ENCODE data around the gene NR6A1. TPM values are rescaled to one million over a fixed set of nuclear protein-coding genes. Genes with fewer than 3 reads are reported as not detected.

The NR6A1 gene
- total and polyA plus RNA-seq, 2 of the 13 experiments (the other 11 are each of a cell fraction or from before 2014, with no cell fraction given) = 28.1 to 31.5 TPM

DNA sequence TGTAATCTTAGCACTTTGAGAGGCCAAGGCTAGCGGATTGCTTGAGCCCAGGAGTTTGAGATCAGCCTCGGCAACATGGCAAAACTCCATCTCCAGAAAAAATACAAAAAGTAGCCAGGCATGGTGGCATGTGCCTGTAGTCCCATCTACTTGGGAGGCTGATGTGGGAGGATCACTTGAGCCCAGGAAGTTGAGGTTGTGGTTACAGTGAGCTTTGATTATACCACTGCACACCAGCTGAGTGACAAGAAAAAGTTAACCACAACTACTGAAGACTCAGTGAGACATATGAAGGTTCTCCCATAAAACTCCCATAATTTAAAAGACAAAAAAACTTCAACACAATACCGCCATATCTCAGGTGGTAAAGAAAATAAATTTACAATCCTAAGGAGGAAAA, 98.0 kb downstream of the NR6A1 start:
- intact Hi-C loops (cut with micrococcal nuclease; ENCODE audit: unreplicated experiment) = no loop called here
- DNase-seq (ENCODE audit: low spot score) = no peak

DNA sequence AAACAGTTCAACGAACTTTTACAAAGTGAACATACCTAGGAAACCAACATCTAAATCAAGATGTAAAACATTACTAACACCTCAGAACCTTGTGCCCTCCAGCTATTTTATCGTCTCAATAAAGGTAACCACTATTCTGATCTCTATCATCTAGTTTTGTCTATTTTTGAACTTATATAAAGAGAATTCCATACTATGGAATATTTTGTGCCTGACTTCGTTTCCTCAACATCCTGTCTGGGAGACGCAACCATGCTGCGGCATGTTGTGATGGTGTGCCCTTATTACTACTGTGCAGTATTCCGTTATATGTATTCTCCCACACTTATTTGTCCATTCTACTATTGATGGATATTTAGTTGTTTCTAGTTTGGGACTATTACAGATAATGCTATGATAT, 99.2 kb downstream of the NR6A1 start:
- H2AFZ ChIP-seq (ENCODE audit: low read length) = no peak overlapping the region
- DNase-seq (ENCODE audit: low spot score) (no peak), ATAC-seq (no peak), FAIRE-seq (no peak)
- BruUV-seq (replicated peaks) = no TSS peak
- no peak overlapping the region for H3K4me3 ChIP-seq (replicated peaks in 1 of 3; ENCODE audit: insufficient read depth in 1 of 3, low read depth in 2 of 3, low read length in 3 of 3)
- WGBS (ENCODE audit: low lambda C conversion rate) = 97% methylated on average over 6 of the region's 6 CpGs
- ChIA-PET CTCF (ENCODE audit: low intra/inter-chr PET ratio, low total read pairs) (no interaction called here), POLR2A (no interaction called here)
- H3K27me3 ChIP-seq (ENCODE audit: control insufficient read depth in 1 of 2, insufficient read depth in 2 of 2, low read length in 2 of 2) = no peaks in the 10 kb centered on the region
- H3K4me2 ChIP-seq (ENCODE audit: low read depth, low read length) = no peak overlapping the region
- H3K9ac ChIP-seq (ENCODE audit: insufficient read depth, low read depth, low read length) = no peak overlapping the region
- H3K4me1 ChIP-seq (ENCODE audit: insufficient read depth, low read length) = peaks cover 47% of the 10 kb centered on the region
- peaks cover 17% of the 10 kb centered on the region for H3K79me2 ChIP-seq (ENCODE audit: insufficient read depth, low read length)
- no peaks in the 10 kb centered on the region for H4K20me1 ChIP-seq (ENCODE audit: insufficient read depth, low read length)
- H3K9me3 ChIP-seq (ENCODE audit: low read length) = no peaks in the 10 kb centered on the region
- in situ Hi-C loops (cut with HindIII; ENCODE audit: extremely low pct_ligation_motif_present, low pct_unique_long_range_greater_than_20kb) = no loop called here
- peaks cover 0 to 1% of the 10 kb centered on the region in 2 experiments; a peak in 1 of 5 replicates for H3K36me3 ChIP-seq (replicated peaks in 1 of 2; ENCODE audit: control insufficient read depth in 1 of 2, insufficient read depth in 2 of 2, low read length in 2 of 2)
- intact Hi-C loops (cut with micrococcal nuclease; ENCODE audit: unreplicated experiment) = no loop called here
- H3K27ac ChIP-seq (ENCODE audit: extremely low read length, insufficient read depth, low read length) = no peak overlapping the region
- TF ChIP-seq ZNF367 (CRISPR knock-in tag; IDR thresholded peaks at IDR 0.05; ENCODE audit: borderline replicate concordance) (no peak), ZNF563 (CRISPR knock-in tag; IDR thresholded peaks at IDR 0.05) (no peak), CBX5 (CRISPR knock-in tag; IDR thresholded peaks at IDR 0.05; ENCODE audit: borderline replicate concordance) (no peak), NR3C1 (CRISPR knock-in tag; IDR thresholded peaks at IDR 0.05) (no peak)
- TF ChIP-seq, protein P1, sequence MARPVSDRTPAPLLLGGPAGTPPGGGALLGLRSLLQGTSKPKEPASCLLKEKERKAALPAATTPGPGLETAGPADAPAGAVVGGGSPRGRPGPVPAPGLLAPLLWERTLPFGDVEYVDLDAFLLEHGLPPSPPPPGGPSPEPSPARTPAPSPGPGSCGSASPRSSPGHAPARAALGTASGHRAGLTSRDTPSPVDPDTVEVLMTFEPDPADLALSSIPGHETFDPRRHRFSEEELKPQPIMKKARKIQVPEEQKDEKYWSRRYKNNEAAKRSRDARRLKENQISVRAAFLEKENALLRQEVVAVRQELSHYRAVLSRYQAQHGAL (CRISPR knock-in tag; IDR thresholded peaks at IDR 0.05; ENCODE audit: not compliant biosample characterization) = no peak
- TF ChIP-seq, protein P2, sequence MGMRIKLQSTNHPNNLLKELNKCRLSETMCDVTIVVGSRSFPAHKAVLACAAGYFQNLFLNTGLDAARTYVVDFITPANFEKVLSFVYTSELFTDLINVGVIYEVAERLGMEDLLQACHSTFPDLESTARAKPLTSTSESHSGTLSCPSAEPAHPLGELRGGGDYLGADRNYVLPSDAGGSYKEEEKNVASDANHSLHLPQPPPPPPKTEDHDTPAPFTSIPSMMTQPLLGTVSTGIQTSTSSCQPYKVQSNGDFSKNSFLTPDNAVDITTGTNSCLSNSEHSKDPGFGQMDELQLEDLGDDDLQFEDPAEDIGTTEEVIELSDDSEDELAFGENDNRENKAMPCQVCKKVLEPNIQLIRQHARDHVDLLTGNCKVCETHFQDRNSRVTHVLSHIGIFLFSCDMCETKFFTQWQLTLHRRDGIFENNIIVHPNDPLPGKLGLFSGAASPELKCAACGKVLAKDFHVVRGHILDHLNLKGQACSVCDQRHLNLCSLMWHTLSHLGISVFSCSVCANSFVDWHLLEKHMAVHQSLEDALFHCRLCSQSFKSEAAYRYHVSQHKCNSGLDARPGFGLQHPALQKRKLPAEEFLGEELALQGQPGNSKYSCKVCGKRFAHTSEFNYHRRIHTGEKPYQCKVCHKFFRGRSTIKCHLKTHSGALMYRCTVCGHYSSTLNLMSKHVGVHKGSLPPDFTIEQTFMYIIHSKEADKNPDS (CRISPR knock-in tag; IDR thresholded peaks at IDR 0.05) = no peak
- TF ChIP-seq, protein P3, sequence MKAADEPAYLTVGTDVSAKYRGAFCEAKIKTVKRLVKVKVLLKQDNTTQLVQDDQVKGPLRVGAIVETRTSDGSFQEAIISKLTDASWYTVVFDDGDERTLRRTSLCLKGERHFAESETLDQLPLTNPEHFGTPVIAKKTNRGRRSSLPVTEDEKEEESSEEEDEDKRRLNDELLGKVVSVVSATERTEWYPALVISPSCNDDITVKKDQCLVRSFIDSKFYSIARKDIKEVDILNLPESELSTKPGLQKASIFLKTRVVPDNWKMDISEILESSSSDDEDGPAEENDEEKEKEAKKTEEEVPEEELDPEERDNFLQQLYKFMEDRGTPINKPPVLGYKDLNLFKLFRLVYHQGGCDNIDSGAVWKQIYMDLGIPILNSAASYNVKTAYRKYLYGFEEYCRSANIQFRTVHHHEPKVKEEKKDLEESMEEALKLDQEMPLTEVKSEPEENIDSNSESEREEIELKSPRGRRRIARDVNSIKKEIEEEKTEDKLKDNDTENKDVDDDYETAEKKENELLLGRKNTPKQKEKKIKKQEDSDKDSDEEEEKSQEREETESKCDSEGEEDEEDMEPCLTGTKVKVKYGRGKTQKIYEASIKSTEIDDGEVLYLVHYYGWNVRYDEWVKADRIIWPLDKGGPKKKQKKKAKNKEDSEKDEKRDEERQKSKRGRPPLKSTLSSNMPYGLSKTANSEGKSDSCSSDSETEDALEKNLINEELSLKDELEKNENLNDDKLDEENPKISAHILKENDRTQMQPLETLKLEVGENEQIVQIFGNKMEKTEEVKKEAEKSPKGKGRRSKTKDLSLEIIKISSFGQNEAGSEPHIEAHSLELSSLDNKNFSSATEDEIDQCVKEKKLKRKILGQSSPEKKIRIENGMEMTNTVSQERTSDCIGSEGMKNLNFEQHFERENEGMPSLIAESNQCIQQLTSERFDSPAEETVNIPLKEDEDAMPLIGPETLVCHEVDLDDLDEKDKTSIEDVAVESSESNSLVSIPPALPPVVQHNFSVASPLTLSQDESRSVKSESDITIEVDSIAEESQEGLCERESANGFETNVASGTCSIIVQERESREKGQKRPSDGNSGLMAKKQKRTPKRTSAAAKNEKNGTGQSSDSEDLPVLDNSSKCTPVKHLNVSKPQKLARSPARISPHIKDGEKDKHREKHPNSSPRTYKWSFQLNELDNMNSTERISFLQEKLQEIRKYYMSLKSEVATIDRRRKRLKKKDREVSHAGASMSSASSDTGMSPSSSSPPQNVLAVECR (CRISPR knock-in tag; IDR thresholded peaks at IDR 0.05; ENCODE audit: borderline replicate concordance) = no peak

More for the DNA sequence above, 98.0 kb downstream of the NR6A1 start:
- H3K4me2 ChIP-seq (ENCODE audit: low read depth, low read length) = no peak overlapping the region
- no peaks in the 10 kb centered on the region for H3K9me3 ChIP-seq (ENCODE audit: low read length)
- no peaks in the 10 kb centered on the region for H4K20me1 ChIP-seq (ENCODE audit: insufficient read depth, low read length)
- ATAC-seq (no peak), FAIRE-seq (no peak)
- H3K27me3 ChIP-seq (ENCODE audit: control insufficient read depth in 1 of 2, insufficient read depth in 2 of 2, low read length in 2 of 2) = no peaks in the 10 kb centered on the region
- H2AFZ ChIP-seq (ENCODE audit: low read length) = no peak overlapping the region
- ChIA-PET POLR2A (no interaction called here), CTCF (ENCODE audit: low intra/inter-chr PET ratio, low total read pairs) (no interaction called here)
- in situ Hi-C loops (cut with HindIII; ENCODE audit: extremely low pct_ligation_motif_present, low pct_unique_long_range_greater_than_20kb) = no loop called here
- H3K27ac ChIP-seq (ENCODE audit: extremely low read length, insufficient read depth, low read length) = no peak overlapping the region
- no peak overlapping the region for H3K9ac ChIP-seq (ENCODE audit: insufficient read depth, low read depth, low read length)
- BruUV-seq (replicated peaks) = no TSS peak
- H3K4me3 ChIP-seq (replicated peaks in 1 of 3; ENCODE audit: insufficient read depth in 1 of 3, low read depth in 2 of 3, low read length in 3 of 3) = no peak overlapping the region
- H3K36me3 ChIP-seq (replicated peaks in 1 of 2; ENCODE audit: control insufficient read depth in 1 of 2, insufficient read depth in 2 of 2, low read length in 2 of 2) = peaks cover 0 to 1% of the 10 kb centered on the region in 2 experiments; a peak in 1 of 5 replicates
- H3K4me1 ChIP-seq (ENCODE audit: insufficient read depth, low read length) = peaks cover 42% of the 10 kb centered on the region
- no peak for TF ChIP-seq ZFP41 (CRISPR knock-in tag; IDR thresholded peaks at IDR 0.05; ENCODE audit: borderline replicate concordance)
- TF ChIP-seq, protein P4, sequence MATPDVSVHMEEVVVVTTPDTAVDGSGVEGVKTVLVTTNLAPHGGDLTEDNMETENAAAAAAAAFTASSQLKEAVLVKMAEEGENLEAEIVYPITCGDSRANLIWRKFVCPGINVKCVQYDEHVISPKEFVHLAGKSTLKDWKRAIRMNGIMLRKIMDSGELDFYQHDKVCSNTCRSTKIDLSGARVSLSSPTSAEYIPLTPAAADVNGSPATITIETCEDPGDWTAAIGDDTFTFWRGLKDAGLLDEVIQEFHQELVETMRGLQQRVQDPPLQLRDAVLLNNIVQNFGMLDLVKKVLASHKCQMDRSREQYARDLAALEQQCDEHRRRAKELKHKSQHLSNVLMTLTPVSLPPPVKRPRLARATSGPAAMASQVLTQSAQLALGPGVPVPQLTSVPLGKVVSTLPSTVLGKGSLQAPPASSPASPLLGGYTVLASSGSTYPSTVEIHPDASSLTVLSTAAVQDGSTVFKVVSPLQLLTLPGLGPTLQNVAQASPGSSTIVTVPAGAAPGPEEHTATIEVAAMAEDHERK (CRISPR knock-in tag; IDR thresholded peaks at IDR 0.05; ENCODE audit: low read depth) = no peak
- TF ChIP-seq ZNF558 (CRISPR knock-in tag; IDR thresholded peaks at IDR 0.05; ENCODE audit: borderline replicate concordance) = no peak
- WGBS (ENCODE audit: low lambda C conversion rate) = 93% methylated on average over 3 of the region's 3 CpGs
- H3K79me2 ChIP-seq (ENCODE audit: insufficient read depth, low read length) = peaks cover 17% of the 10 kb centered on the region
